Gastrocnemius medialis (tissue), 4 donors: ENCODE data around the gene PSTK.

Source experiments
- POLR2A ChIP-seq, 2 donors: fragments of 450-650 bp; IDR thresholded peaks; one replicate each; pipeline ENCODE4 v1.6.1; 2017; ENCODE audit warnings: antibody characterized with exemption in 2 of 2, mild to moderate bottlenecking in 2 of 2, moderate library complexity in 2 of 2
- TF ChIP-seq, protein P1 (sequence below), 5 experiments: fragments of 450-650 bp in 3 of 5; fragments of 200-600 bp in 2 of 5; sonication (generic) in 2 of 5; IDR thresholded peaks in 4 of 5; conservative IDR thresholded peaks in 1 of 5; 1 replicate in 4 of 5; 2 replicates in 1 of 5; pipeline ENCODE4 v1.5.1; 2016 to 2019; ENCODE audit warnings: antibody characterized with exemption in 5 of 5, mild to moderate bottlenecking in 3 of 5, moderate library complexity in 3 of 5

DNA sequence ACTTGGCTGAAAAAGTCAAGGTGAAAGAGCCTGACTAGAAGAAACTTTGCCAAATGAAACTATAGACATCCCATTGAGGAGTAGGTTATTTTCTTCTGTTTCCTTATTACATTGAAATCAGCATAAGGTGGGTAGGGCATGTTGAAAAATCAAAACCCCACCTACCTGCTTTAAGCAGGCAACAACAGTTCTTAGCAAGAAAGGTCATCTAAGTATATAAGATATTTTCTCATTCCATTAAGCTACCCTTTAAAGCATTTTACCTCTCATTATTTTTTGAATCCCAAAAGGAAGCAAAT lies 59.4 kb downstream of the PSTK start:
- no peak for TF ChIP-seq POLR2A (IDR thresholded peaks at IDR 0.05)
- TF ChIP-seq, protein P1, sequence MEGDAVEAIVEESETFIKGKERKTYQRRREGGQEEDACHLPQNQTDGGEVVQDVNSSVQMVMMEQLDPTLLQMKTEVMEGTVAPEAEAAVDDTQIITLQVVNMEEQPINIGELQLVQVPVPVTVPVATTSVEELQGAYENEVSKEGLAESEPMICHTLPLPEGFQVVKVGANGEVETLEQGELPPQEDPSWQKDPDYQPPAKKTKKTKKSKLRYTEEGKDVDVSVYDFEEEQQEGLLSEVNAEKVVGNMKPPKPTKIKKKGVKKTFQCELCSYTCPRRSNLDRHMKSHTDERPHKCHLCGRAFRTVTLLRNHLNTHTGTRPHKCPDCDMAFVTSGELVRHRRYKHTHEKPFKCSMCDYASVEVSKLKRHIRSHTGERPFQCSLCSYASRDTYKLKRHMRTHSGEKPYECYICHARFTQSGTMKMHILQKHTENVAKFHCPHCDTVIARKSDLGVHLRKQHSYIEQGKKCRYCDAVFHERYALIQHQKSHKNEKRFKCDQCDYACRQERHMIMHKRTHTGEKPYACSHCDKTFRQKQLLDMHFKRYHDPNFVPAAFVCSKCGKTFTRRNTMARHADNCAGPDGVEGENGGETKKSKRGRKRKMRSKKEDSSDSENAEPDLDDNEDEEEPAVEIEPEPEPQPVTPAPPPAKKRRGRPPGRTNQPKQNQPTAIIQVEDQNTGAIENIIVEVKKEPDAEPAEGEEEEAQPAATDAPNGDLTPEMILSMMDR (IDR thresholded peaks at IDR 0.05 in 4 of 5, conservative IDR thresholded peaks at IDR 0.05 in 1 of 5), result no peak
